ENCODE measurements around the gene AIM2.

AIM2 gene

GRCh38 chr1:159100589-159100988, 24.0 kb upstream of the AIM2 start:
- no peak overlapping the region for H3K4me3 ChIP-seq
- no peak for TF ChIP-seq CTCF (IDR thresholded peaks at IDR 0.05)
- H3K27ac ChIP-seq: no peak overlapping the region
- DNase-seq (ENCODE audit: low spot score): no peak

- no peak for DNase-seq (ENCODE audit: low spot score)
- no peak overlapping the region for H3K27ac ChIP-seq
- TF ChIP-seq CTCF (IDR thresholded peaks at IDR 0.05): no peak
- H3K4me3 ChIP-seq: no peak overlapping the region
Measured at GRCh38 chr1:159098596-159098995, 22.0 kb upstream of the AIM2 start.

GRCh38 chr1:159092036-159092760, 15.6 kb upstream of the AIM2 start:
- no peak overlapping the region for H3K4me3 ChIP-seq
- no peak overlapping the region for H3K27ac ChIP-seq
- DNase-seq (ENCODE audit: low spot score): no peak
- no peak for TF ChIP-seq CTCF (IDR thresholded peaks at IDR 0.05)

GRCh38 chr1:159091607-159092031, 15.1 kb upstream of the AIM2 start:
- no peak overlapping the region for H3K27ac ChIP-seq
- H3K4me3 ChIP-seq: no peak overlapping the region
- DNase-seq (ENCODE audit: low spot score): no peak
- TF ChIP-seq CTCF (IDR thresholded peaks at IDR 0.05): no peak

DNA sequence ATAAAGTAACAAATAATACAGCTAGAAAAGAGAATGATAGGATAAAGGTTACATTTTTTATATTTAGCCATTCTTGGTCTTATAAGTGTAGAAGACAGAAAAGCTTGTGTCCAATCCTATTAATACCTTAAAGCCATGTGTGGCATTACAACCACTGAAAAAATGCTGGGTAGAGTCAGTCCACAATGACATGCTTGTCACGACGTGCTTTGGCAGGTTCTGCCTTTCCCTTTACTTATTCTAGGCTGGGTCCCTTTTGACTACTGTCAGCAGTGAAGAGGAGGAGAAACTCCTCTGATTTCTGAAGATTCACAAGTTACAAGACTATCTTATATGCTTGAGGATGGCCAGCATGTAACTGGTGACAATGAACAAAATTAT, 14.6 kb upstream of the AIM2 start:
- TF ChIP-seq CTCF (IDR thresholded peaks at IDR 0.05): no peak
- no peak overlapping the region for H3K27ac ChIP-seq

GRCh38 chr1:159090286-159091179, 14.0 kb upstream of the AIM2 start:
- no peak for DNase-seq (ENCODE audit: low spot score)
- Histone ChIP-seq H3K4me3 (no peak overlapping the region), H3K27ac (no peak overlapping the region)
- no peak for TF ChIP-seq CTCF (IDR thresholded peaks at IDR 0.05)

More for the DNA sequence above, 14.6 kb upstream of the AIM2 start:
- H3K4me3 ChIP-seq: no peak overlapping the region
- DNase-seq (ENCODE audit: low spot score): no peak

Measured in coronary artery (tissue), 2 donors.